ENCODE data around the gene AP1AR. TPM values are rescaled to one million over a fixed set of nuclear protein-coding genes. Genes with fewer than 3 reads are reported as not detected.
A peak's percentile ranks its signal among the peaks of the same experiment; 100 is the strongest.

Gene AP1AR
- polyA plus RNA-seq, 1 donor from 2014 or later, result 143 TPM

DNA sequence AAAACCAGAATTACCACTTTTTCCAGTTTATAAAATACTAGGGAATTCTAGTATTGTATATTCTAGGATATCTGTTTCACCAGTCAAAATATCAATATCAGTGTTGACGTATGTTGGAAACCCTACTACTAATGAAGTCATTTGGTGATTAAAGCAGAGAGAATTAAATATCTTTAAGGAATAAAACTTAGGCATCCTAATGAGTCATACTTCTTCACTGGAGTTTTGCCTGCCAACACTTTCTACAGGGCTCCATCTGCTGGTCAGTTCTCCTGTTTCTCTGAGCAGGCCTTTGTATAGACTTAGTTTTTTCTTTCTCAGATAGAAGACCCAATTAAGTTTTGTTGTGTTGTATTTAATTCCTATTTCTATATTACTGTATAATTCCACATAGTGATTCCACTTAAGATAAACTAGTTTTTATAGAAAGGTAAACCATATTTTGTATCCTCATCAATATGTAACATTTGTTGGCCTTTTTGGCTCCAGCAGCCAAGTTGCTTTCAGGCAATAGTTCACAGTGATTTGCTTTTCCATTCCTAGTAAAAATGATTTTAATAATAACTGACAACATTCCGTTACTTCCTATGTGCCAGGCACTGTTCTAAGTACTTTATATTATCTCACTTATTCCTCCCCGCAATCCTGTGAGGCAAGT lies 3.5 kb downstream of the AP1AR start:
- Histone ChIP-seq H3K4me3 (ENCODE audit: low read length) (no peak overlapping the region), H3K9ac (ENCODE audit: low read length) (no peak overlapping the region), H3K36me3 (ENCODE audit: insufficient read depth, low read length) (no peaks in the 10 kb centered on the region), H3K9me3 (ENCODE audit: low read length) (no peaks in the 10 kb centered on the region), H4K20me1 (ENCODE audit: insufficient read depth) (no peaks in the 10 kb centered on the region), H3K27me3 (ENCODE audit: insufficient read depth, low read depth, low read length) (no peaks in the 10 kb centered on the region), H3K9me2 (ENCODE audit: insufficient read depth, low read length) (no peaks in the 10 kb centered on the region), H2AFZ (ENCODE audit: low read depth, low read length) (no peak overlapping the region), H3K27ac (ENCODE audit: low read length) (no peak overlapping the region), H3K4me2 (ENCODE audit: low read length) (peak overlapping the region; percentile 27), H3F3A (ENCODE audit: insufficient read depth, low read length, poor library complexity, severe bottlenecking) (no peaks in the 10 kb centered on the region), H3K79me2 (replicated peaks; ENCODE audit: insufficient read depth, low read length) (peaks cover 59% of the 10 kb centered on the region)
- peak; percentile 74 for TF ChIP-seq SMC3 (conservative IDR thresholded peaks at IDR 0.05; ENCODE audit: poor library complexity)
- TF ChIP-seq, protein P1, sequence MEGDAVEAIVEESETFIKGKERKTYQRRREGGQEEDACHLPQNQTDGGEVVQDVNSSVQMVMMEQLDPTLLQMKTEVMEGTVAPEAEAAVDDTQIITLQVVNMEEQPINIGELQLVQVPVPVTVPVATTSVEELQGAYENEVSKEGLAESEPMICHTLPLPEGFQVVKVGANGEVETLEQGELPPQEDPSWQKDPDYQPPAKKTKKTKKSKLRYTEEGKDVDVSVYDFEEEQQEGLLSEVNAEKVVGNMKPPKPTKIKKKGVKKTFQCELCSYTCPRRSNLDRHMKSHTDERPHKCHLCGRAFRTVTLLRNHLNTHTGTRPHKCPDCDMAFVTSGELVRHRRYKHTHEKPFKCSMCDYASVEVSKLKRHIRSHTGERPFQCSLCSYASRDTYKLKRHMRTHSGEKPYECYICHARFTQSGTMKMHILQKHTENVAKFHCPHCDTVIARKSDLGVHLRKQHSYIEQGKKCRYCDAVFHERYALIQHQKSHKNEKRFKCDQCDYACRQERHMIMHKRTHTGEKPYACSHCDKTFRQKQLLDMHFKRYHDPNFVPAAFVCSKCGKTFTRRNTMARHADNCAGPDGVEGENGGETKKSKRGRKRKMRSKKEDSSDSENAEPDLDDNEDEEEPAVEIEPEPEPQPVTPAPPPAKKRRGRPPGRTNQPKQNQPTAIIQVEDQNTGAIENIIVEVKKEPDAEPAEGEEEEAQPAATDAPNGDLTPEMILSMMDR (IDR thresholded peaks at IDR 0.05; ENCODE audit: poor library complexity, severe bottlenecking), result peak; percentile 71
- peak; percentile 62 for TF ChIP-seq RAD21 (conservative IDR thresholded peaks at IDR 0.05)
- TF ChIP-seq EP300 (conservative IDR thresholded peaks at IDR 0.05; ENCODE audit: poor library complexity, severe bottlenecking), result no peak

DNA sequence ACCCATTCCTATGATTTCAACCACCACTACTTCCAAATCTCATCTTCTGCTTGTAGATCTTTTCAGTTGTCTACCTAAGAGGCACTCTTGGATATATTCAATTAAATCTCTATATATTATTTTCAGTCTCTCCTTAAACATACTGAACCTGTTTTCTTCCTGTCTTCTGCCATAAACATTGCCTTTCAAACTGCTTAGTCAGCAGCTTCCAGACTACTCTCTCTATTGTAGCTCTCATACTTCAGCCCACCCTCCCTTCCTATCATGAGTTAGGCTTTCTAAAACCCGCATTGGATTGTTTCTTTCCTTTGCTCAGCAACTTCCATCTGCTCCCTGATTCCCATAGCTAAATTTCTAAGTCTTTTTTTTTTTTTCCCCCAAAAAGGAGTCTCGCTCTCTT lies 4.5 kb downstream of the AP1AR start:
- H2AFZ ChIP-seq (ENCODE audit: low read depth, low read length), result no peak overlapping the region
- no peaks in the 10 kb centered on the region for H3K9me2 ChIP-seq (ENCODE audit: insufficient read depth, low read length)
- no peak overlapping the region for H3K4me2 ChIP-seq (ENCODE audit: low read length)
- no peaks in the 10 kb centered on the region for H3K36me3 ChIP-seq (ENCODE audit: insufficient read depth, low read length)
- peaks cover 60% of the 10 kb centered on the region for H3K79me2 ChIP-seq (replicated peaks; ENCODE audit: insufficient read depth, low read length)
- H3F3A ChIP-seq (ENCODE audit: insufficient read depth, low read length, poor library complexity, severe bottlenecking), result no peaks in the 10 kb centered on the region
- H3K9me3 ChIP-seq (ENCODE audit: low read length), result no peaks in the 10 kb centered on the region
- TF ChIP-seq EP300 (conservative IDR thresholded peaks at IDR 0.05; ENCODE audit: poor library complexity, severe bottlenecking) (no peak), POLR2AphosphoS5 (IDR thresholded peaks at IDR 0.05) (no peak), RAD21 (conservative IDR thresholded peaks at IDR 0.05) (no peak), SMC3 (conservative IDR thresholded peaks at IDR 0.05; ENCODE audit: poor library complexity) (no peak), EZH2 (IDR thresholded peaks at IDR 0.05; ENCODE audit: borderline replicate concordance, insufficient read depth, low read length, poor library complexity, severe bottlenecking) (no peak)
- TF ChIP-seq, protein P2, sequence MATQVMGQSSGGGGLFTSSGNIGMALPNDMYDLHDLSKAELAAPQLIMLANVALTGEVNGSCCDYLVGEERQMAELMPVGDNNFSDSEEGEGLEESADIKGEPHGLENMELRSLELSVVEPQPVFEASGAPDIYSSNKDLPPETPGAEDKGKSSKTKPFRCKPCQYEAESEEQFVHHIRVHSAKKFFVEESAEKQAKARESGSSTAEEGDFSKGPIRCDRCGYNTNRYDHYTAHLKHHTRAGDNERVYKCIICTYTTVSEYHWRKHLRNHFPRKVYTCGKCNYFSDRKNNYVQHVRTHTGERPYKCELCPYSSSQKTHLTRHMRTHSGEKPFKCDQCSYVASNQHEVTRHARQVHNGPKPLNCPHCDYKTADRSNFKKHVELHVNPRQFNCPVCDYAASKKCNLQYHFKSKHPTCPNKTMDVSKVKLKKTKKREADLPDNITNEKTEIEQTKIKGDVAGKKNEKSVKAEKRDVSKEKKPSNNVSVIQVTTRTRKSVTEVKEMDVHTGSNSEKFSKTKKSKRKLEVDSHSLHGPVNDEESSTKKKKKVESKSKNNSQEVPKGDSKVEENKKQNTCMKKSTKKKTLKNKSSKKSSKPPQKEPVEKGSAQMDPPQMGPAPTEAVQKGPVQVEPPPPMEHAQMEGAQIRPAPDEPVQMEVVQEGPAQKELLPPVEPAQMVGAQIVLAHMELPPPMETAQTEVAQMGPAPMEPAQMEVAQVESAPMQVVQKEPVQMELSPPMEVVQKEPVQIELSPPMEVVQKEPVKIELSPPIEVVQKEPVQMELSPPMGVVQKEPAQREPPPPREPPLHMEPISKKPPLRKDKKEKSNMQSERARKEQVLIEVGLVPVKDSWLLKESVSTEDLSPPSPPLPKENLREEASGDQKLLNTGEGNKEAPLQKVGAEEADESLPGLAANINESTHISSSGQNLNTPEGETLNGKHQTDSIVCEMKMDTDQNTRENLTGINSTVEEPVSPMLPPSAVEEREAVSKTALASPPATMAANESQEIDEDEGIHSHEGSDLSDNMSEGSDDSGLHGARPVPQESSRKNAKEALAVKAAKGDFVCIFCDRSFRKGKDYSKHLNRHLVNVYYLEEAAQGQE (IDR thresholded peaks at IDR 0.05; ENCODE audit: borderline replicate concordance), result no peak
- TF ChIP-seq, protein P1 (IDR thresholded peaks at IDR 0.05; ENCODE audit: poor library complexity, severe bottlenecking), result no peak
- H3K27me3 ChIP-seq (ENCODE audit: insufficient read depth, low read depth, low read length), result no peaks in the 10 kb centered on the region
- H3K27ac ChIP-seq (ENCODE audit: low read length), result no peak overlapping the region
- H3K9ac ChIP-seq (ENCODE audit: low read length), result no peak overlapping the region
- no peak overlapping the region for H3K4me3 ChIP-seq (ENCODE audit: low read length)
- no peaks in the 10 kb centered on the region for H4K20me1 ChIP-seq (ENCODE audit: insufficient read depth)

Measured in neural cell (in vitro differentiated cells).